NCI-H2029 treated with DMSO at 0.1 percent for 48 hours (cell line): ENCODE results near the gene ACSS1.
A peak's percentile ranks its signal among the peaks of the same experiment; 100 is the strongest.

Source experiments
- DNase-seq: peaks from one replicate; lab custom pipeline; 2025; lab: John Stamatoyannopoulos, UW

ACSS1 gene

DNA sequence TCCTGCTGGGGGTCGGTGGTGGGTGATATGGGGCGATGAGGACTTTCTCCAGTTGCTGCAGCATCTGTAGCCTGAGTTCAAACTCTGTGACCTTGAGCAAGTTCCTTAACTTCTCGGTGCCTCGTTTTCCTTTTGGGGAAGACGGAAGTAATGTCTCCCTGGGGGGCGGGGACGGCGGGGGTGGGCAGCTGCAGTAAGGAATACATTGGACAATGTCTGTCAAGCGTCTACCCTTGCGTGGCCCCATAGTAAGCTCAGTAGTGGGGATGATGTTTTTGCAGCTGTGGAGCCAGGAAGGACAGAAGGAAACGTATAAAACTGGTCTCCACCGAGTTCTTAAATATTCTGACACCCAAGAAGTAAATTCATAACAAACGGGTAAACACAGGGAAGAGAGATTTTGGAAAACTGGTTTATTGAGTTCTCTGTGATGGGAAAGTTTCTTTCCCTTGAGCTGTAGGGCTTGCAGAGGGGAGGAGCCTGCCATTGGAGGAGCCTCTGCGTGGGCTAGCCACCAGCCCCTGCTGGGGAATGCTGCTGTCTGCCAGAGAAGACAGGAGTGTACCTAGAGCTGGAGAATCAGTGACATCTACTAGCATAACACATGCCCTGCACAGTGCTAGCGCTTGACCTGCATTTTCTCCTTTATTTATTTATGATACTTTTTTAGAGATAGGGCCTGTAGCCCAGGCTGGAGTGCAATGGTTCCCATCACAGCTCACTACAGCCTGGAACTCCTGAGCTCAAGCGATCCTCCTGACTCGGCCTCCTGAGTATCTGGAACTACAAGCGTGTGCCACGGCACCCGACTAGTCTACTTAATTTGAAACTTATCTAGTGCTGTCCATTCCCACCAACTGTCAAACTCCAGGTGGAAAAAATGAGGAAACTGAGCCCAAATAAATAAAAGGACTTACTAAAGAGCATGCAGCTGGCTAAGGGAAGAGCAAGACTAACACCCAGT lies 1.2 kb upstream of the ACSS1 start:
- DNase-seq: no peak

- peak; percentile 34 for DNase-seq
These were observed 497 bp downstream of the ACSS1 start for GRCh38 chr20:25057234-25058050.

DNA sequence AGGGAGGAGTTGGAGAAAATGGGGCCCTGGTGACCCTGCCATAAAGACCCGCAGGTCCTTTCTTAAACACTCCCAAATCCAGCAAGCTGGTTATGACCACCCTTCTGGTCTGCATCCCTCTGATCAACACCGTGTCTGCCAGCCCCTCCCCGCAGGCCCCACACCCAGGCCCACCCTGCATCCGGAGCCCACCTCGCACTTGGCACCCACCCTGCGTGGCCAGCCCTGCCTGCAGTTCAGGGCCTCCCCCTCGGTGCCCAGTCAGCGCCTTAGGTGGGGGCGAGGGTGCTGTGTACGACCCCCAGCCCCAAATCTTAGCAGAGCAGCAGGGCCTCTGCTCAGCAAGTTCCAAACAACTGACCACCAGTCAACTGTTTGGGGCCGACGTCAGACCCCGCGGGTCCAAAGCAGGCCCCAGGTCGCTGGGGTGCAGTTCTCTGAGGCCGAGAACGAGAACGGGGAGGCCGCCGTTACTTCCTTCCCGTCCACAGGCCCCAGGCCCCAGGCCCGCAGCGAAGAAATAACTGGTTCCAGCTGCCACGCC lies 1.2 kb downstream of the ACSS1 start:
- no peak for DNase-seq

DNA sequence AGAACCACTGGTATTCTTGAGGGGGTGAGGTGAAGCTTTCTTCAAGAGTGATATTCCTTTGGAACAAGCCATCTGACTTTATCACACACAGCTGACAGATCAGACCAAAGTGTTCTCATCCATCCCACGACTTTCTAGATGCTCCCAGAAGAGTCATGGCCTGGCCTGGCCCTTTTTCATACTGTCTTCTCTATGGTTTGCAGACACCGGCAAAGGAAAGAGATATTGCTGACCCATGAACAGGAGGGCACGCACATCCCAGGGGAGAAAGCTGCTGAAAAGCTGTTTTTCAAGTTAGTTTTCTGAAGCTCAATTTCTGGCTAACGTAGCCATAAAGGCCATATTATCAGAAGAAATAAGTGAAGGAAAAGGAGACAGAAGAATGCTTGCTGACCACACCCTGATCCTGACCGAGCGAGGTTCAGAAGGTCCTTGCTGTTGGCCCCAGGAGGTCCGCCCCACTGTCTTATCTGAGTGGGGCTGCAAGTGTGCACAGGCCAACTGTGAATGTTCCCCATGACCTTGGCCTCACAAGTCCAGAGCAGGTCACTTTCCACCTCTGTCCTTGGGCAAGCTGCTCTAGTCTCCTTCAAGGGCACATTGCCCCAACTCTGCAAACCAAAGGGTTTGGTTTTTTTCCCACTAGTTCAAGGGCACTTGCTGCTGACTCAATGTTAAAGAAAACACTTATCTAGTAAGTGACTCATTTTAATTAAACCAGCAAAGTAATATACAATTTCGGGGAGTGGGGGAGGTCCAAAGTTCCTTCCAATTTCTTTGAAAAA lies 2.0 kb downstream of the ACSS1 start:
- DNase-seq: no peak

GRCh38 chr20:25054995-25055629 lies 2.8 kb downstream of the ACSS1 start:
- no peak for DNase-seq

DNA sequence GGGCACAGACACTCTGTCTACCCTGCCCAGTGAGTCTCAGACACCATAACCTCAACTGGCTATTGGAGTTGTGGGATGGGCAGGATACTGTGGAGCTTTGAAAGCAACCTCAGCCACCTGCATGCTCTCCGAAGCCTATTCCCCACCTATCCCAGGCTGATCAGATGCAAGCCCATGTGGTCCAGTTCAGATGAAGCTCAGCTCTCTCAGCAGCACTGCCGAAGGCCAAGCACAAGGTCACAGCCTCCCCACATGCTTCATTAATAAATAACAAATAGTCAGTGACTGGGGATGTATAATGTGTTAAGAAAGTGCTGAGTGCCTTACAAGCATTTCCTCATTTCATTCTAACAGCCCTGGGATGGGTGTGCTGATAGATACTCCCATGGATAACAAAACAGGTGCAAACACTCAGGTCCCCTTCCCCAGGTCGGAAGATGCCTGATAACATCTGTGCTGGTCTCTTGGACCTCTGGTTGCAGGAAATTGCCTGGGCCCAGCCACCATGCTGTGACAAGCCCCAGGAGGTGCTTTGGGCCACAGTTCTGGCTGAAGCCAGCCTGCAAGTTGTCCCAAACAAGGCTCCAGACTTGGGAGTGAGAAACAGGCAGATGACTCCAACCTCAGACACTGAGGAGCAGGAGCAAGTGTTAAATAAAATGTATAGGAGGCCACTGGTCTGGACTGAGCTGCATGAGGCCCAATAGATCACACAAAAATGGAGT lies 3.7 kb downstream of the ACSS1 start:
- no peak for DNase-seq

DNA sequence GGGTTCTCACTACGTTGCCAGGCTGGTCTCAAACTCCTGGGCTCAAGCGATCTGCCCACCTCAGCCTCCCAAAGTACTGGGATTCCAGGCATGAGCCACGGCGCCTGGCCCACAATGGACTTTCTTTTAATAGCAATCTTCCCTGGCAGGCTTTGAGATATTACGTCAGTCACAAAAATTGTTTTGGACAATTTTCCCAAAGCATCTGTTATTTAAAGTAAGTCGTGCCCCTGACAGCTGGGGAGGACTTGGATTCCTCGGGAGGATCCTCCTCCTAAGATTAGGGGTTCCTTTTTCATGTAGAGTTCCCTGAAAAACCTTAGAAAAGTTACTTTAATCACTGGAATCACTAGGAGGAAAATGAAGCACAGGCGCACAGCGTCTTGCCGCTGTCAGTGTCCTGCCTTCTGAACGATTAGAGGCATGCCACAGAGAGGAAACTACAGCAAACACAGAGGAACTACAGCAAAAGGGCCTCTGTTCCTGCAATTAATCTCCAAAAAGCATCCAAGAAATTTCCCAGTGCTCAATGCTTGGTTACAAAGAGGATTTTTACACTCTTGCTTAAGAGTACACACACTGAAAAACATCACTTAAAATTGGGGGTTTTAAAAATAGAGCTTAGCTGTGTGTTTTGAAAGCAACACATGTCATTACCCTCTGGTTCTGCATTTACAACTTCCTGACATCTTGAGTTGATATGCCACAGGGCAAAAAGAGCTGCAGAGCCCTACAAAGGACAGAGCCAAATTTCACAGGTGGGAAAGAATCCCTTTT lies 4.5 kb downstream of the ACSS1 start:
- DNase-seq: no peak

DNA sequence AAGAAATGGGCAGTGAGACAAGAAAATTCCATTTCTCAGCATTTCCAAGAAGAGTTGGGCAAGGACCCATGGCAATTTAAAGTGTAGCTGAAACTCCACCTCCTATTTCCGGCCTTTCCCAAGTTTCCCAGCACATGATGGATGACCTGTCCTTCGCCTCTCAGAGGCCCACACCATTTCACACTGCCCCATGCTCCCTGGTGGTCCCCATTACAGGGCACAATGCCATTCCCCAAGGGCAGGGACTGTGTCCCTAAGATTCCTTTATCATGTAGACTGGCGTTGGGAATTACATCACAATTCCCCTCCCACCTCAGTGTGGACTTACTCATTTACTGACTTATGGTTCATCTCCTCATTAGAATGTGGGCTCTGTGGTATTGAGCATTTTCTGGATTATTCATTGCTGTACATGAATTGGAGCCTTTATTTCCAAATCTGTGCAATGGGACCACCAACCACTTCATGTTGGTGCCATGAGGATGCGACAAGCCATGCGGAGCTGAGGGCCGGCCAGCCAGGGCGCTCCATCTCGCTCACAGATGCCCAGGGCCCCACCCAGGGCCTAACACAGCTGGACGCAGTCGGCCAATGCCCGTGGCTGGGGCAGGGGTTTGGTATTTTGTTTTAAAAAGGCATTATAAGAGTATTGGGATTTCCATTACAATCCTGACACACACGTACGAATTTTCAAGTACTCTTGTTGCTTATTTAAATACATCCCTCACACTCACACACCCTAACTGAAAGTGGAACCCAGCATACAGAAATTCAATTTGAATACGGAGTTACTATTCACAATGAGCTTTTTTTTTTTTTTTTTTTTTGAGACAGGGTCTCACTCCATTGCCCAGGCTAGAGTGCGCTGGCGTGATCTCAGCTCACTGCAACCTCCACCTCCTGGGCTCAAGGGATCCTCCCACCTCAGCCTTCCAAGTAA lies 5.4 kb downstream of the ACSS1 start:
- no peak for DNase-seq

DNA sequence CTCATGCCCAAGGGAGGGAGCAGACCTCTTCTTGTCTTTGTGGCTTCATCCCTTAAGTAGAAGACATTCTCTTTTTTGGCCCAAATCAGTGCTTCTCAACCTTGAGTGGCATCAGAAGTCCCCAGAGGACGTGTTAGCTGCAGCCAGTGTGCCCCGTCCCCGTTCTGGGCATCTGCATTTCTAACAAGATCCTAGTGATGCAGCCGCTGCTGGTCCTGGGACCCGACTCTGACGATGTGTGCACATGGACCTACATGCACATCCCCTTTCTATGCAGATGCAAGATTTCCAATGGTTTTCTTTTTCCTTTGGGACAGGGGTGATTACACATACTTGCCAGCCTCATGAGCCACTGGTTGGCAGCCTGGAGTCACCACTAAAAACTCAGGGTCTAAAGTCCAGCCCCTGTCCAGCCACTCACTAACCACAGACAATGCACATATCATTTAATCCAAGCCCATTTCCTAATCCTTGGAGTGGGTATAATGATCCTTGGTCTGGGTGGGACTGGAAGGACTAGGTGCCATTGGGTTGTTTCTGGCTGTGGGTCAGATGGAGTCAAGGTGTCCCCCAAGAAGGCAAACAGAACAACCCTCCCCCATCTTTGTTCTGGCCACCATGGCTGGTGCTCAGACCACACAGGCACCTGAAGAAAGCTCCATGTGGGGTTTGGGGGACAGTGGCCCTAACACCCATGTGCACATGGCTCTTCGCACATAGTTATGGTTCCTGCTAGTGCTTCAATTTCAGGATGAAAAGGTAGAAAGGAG lies 6.4 kb downstream of the ACSS1 start:
- no peak for DNase-seq

DNA sequence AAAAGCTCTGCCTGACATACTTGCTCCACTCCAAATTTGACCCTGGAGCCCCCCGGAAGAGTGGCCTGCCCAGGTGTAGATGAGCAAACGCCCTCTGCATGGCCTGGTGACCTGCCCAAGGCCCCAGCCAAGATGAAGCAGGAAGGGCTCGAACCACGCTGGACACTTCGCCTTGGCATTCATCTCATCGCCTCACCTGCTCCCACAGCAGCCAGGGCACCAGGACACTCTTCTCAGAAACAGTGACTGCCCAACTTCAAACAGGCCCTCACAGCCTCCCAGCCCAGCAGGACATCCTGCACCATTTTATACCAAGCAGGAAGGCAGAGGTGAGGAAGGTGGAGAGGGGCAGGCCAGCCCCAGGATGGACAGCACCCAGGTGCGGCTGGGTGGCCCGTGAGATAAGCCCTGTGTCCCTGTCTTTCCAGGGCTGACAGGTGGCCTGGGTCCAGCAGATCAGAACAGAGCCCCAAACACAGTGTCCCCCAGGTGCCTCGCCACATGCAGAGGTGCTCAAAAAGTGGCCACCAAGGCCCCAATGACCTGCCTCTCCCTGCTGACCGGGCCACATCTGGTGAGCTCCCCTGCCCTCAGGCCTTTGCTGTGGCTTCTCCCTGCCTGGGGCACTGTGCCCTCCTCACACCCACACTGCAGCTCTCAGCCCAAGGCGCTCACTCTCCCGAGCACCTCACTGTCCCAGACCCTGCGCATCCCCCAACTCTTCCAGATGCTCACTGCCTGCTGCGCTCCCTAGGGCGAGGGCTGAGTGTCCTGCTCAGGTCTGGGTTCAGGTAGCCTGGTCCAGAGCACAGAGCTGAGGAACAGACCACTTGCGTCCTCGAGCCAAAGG lies 7.2 kb downstream of the ACSS1 start:
- DNase-seq: no peak

DNA sequence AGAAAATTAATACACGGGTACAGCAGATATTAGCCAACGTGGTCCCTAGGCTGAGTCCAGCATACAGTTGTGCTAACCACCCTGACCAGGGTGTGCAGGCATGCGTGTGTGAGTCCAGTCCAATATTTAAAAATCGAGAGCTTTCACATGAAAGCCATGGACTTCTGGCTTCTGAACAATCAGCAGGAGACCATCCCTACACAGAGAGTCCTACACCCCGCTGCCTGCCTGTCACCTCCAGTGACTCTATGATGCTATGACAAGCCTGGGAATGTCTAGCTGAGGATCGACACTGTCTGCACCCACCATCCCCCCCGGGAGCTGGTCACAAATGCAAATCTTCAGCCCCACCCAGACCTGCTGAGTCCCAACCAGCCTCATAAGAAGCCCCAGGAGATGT lies 7.9 kb downstream of the ACSS1 start:
- DNase-seq: no peak

DNA sequence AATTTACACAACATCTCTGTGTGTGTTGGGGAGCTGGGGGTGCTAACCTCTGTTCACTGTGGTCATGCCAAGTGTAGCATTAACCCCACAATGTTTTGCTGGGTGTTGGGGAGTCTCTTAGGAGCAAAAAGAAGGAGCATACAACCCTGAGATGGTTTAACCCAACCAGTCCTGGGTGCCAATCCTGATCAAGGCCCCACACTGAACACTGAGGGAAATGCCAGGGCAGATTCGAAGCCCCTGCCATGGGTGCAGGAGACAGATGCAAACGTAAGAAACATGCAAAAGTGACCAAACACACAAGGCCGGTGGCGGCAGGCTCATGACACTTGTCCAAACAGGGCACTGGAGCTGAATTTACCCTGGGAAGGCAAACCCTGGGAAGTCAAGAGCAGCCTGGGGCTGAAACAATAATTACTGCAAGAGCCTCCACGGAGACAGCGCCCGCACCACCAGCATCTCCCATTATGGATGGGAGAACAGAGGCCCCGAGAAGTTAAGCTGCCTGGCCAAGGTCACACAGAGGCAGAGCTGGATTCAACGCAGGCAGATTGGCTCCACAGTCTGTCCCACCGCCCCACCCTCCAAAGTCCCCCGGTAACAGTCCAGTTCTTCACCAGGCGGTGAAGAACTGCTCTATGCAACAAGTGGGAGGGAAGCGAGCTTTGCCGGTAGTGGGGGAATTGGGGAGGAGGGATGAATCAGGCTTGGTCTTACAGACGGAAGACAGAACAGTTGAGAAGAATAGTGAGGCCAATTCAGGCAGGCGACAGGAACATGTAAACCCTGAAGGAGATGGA lies 8.5 kb downstream of the ACSS1 start:
- no peak for DNase-seq

DNA sequence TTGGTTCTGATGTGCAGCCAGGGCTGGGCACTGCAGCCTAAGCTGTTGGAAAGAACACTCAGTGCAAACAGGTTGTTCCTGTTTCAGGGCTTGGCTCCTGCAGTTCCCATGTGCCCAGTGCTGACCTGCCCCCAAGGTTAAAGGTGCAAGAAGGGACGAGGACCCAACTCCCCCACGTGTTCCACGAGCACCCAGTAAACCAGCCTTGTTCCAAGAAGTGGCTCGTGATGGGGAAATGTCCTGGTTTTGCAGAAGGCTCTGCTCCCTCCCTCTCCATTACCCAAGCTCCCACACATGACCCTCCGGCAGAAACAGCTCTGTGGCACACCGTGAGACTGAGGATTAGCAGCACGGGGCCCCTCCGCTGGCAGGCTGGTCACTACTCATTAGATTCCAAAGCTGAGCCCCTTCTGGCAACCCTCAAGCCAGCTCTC lies 9.4 kb downstream of the ACSS1 start:
- no peak for DNase-seq

- no peak for DNase-seq
These were observed 10.2 kb downstream of the ACSS1 start for GRCh38 chr20:25047766-25048165.

DNA sequence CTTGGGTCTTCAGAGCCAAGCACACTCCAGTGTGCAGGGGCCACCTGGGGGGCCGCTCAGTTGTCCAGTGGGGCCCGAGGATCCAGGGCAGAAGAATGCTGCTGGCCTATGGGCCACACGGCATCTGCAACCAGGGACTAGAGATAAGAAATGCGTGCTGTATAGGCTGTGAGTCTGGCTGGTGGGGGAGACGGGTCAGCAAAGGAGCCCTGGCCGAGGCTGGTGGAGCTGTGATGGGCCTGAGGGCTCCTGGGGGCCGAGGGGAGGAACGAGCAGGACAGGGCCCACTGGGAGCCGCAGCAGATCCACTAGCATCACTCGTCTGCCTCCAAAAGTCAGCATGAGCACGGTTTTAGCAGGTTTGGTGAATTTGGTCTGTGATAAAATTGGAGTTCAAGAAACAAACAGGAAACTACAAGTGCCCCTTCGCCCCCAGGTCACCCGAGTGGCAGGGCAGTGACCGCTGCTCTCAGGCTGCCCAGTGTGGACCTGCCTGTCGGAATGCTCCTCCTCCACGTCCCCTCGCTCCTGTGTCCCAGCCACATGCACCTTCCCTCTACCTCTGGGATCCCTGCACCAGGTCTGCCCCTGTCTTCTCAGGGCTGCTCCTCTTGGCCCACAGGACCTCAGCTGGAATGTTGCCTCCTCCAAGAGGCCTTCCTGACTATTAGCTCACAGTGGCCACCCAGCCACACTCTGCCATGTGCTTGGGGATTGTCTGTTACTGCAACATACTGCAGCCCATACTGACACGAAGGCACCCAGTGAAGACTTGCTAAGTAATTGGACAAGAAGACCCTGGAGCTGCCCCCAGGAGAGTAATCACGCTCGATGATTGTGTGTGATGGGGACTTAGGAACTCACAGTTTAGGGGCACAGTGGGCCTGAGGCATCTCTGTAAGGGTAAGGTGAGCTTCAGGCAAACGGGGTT lies 10.9 kb downstream of the ACSS1 start:
- no peak for DNase-seq
